Measurements from ENCODE around the gene PTPN3. TPM values are rescaled to one million over a fixed set of nuclear protein-coding genes. Genes with fewer than 3 reads are reported as not detected.

The PTPN3 gene
- total RNA-seq, 6 donors from 2014 or later = 10.2 to 26.2 (median 15.2) TPM

- Histone ChIP-seq H3K27me3 (no peaks in the 10 kb centered on the region), H3K9me3 (no peaks in the 10 kb centered on the region), H3K36me3 (no peaks in the 10 kb centered on the region), H3K4me1 (no peaks in the 10 kb centered on the region), H3K4me3 (no peak overlapping the region), H3K27ac (no peak overlapping the region)
- TF ChIP-seq POLR2AphosphoS5 (IDR thresholded peaks at IDR 0.05) (no peak), POLR2A (IDR thresholded peaks at IDR 0.05) (no peak)
- WGBS, 2 donors = 80 to 89% methylated on average over 3 of the region's 3 CpGs
- DNase-seq (no peak), ATAC-seq (ENCODE audit: low FRiP score in 2 of 2) (no peak)
Observed at GRCh38 chr9:109448223-109448622, 49.9 kb downstream of the PTPN3 start.

- H3K27me3 ChIP-seq = no peaks in the 10 kb centered on the region
- H3K27ac ChIP-seq = no peak overlapping the region
- H3K4me1 ChIP-seq = no peaks in the 10 kb centered on the region
- H3K4me3 ChIP-seq = no peak overlapping the region
- no peak for DNase-seq
- ATAC-seq (ENCODE audit: low FRiP score in 2 of 2) = no peak
- TF ChIP-seq CTCF (IDR thresholded peaks at IDR 0.05) (no peak), EP300 (IDR thresholded peaks at IDR 0.05) (no peak), POLR2A (IDR thresholded peaks at IDR 0.05) (no peak), POLR2AphosphoS5 (IDR thresholded peaks at IDR 0.05) (no peak)
- no peaks in the 10 kb centered on the region for H3K9me3 ChIP-seq
- H3K36me3 ChIP-seq = no peaks in the 10 kb centered on the region
- 58 to 79% methylated on average over 6 of the region's 6 CpGs for WGBS, 2 donors
Observed at GRCh38 chr9:109447329-109448076, 50.6 kb downstream of the PTPN3 start.

GRCh38 chr9:109444771-109445320 is 53.3 kb downstream of the PTPN3 start:
- H3K4me1 ChIP-seq = peaks cover 0 to 8% (median 3%) of the 10 kb centered on the region in 4 donors
- H3K4me3 ChIP-seq = no peak overlapping the region
- 74 to 75% methylated on average over 3 of the region's 3 CpGs for WGBS, 2 donors
- H3K27me3 ChIP-seq = no peaks in the 10 kb centered on the region
- H3K36me3 ChIP-seq = no peaks in the 10 kb centered on the region
- TF ChIP-seq EP300 (IDR thresholded peaks at IDR 0.05) (no peak), POLR2A (IDR thresholded peaks at IDR 0.05) (no peak), POLR2AphosphoS5 (IDR thresholded peaks at IDR 0.05) (no peak), CTCF (IDR thresholded peaks at IDR 0.05) (no peak)
- no peak overlapping the region for H3K27ac ChIP-seq
- ATAC-seq (ENCODE audit: low FRiP score in 2 of 2) = no peak
- DNase-seq = no peak
- H3K9me3 ChIP-seq = no peaks in the 10 kb centered on the region

GRCh38 chr9:109442716-109443115 is 55.4 kb downstream of the PTPN3 start:
- ATAC-seq (ENCODE audit: low FRiP score in 2 of 2) = no peak
- H3K27ac ChIP-seq = no peak overlapping the region
- H3K4me3 ChIP-seq = no peak overlapping the region
- no peaks in the 10 kb centered on the region for H3K27me3 ChIP-seq
- H3K36me3 ChIP-seq = no peaks in the 10 kb centered on the region
- H3K9me3 ChIP-seq = no peaks in the 10 kb centered on the region
- H3K4me1 ChIP-seq = peaks cover 0 to 8% (median 3%) of the 10 kb centered on the region in 4 donors
- TF ChIP-seq POLR2A (IDR thresholded peaks at IDR 0.05) = no peak
- no peak for DNase-seq
- 56 to 85% methylated on average over 2 of the region's 2 CpGs for WGBS, 2 donors

- 42 to 55% methylated on average over 3 of the region's 3 CpGs for WGBS, 2 donors
- Histone ChIP-seq H3K4me3 (no peak overlapping the region), H3K4me1 (peaks cover 0 to 8% (median 3%) of the 10 kb centered on the region in 4 donors), H3K36me3 (no peaks in the 10 kb centered on the region), H3K9me3 (no peaks in the 10 kb centered on the region), H3K27me3 (no peaks in the 10 kb centered on the region), H3K27ac (no peak overlapping the region)
- DNase-seq (no peak), ATAC-seq (ENCODE audit: low FRiP score in 2 of 2) (no peak)
- TF ChIP-seq POLR2AphosphoS5 (IDR thresholded peaks at IDR 0.05) (no peak), CTCF (IDR thresholded peaks at IDR 0.05) (no peak), EP300 (IDR thresholded peaks at IDR 0.05) (no peak), POLR2A (IDR thresholded peaks at IDR 0.05) (no peak)
Observed at GRCh38 chr9:109441296-109441695, 56.8 kb downstream of the PTPN3 start.
